Neural progenitor cell (in vitro differentiated cells): ENCODE measurements around the gene PDZK1. TPM values are rescaled to one million over a fixed set of nuclear protein-coding genes. Genes with fewer than 3 reads are reported as not detected.

Experiments used
- DNase-seq: peaks from one replicate; pipeline ENCODE4 v3.0.0-alpha.2; 2016; ENCODE audit warnings: low spot score
- H2AFZ ChIP-seq: fragments of 200-600 bp; sonication (generic); replicated peaks from 2 replicates; pipeline ENCODE4 v1.6.1; 2016; ENCODE audit warnings: antibody characterized with exemption
- H3F3A ChIP-seq: fragments of 200-600 bp; sonication (generic); 2 replicates; pipeline ENCODE4 v1.6.1; 2016; ENCODE audit warnings: antibody characterized with exemption, low read depth
- H3K27ac ChIP-seq: fragments of 200-600 bp; sonication (generic); 2 replicates; pipeline ENCODE4 v1.5.1; 2016; ENCODE audit warnings: mild to moderate bottlenecking
- H3K27me3 ChIP-seq: fragments of 200-600 bp; sonication (generic); 2 replicates; pipeline ENCODE4 v1.6.1; 2016; ENCODE audit warnings: mild to moderate bottlenecking, moderate library complexity
- H3K36me3 ChIP-seq: fragments of 200-600 bp; sonication (generic); 2 replicates; pipeline ENCODE4 v1.5.1; 2016
- H3K4me1 ChIP-seq: fragments of 200-600 bp; sonication (generic); 2 replicates; pipeline ENCODE4 v1.6.1; 2016; ENCODE audit warnings: mixed run types
- H3K4me2 ChIP-seq: fragments of 200-600 bp; sonication (generic); 2 replicates; pipeline ENCODE4 v1.6.1; 2016
- H3K4me3 ChIP-seq: fragments of 200-600 bp; sonication (generic); 2 replicates; pipeline ENCODE4 v1.5.1; 2016
- H3K79me2 ChIP-seq: fragments of 200-600 bp; sonication (generic); 2 replicates; pipeline ENCODE4 v1.6.1; 2016; ENCODE audit warnings: low read depth
- H3K9ac ChIP-seq: fragments of 200-600 bp; sonication (generic); 2 replicates; pipeline ENCODE4 v1.6.1; 2016
- H3K9me3 ChIP-seq: fragments of 200-600 bp; sonication (generic); 2 replicates; pipeline ENCODE4 v1.5.1; 2016; ENCODE audit warnings: low read depth
- H4K20me1 ChIP-seq: fragments of 200-600 bp; sonication (generic); 2 replicates; pipeline ENCODE4 v1.6.1; 2016; ENCODE audit warnings: low read depth
- H3K27ac Mint-ChIP-seq: 3 replicates; pipeline ENCODE4 v1.8.0; 2021; ENCODE audit warnings: mixed read lengths
- H3K27me3 Mint-ChIP-seq: 2 replicates; pipeline ENCODE4 v1.8.0; 2022; ENCODE audit warnings: low read depth, mild to moderate bottlenecking, inconsistent platforms, moderate library complexity, mixed read lengths; ENCODE audit not compliant: insufficient read depth
- H3K36me3 Mint-ChIP-seq: 3 replicates; pipeline ENCODE4 v1.8.0; 2021; ENCODE audit warnings: mixed read lengths
- H3K4me1 Mint-ChIP-seq: 3 replicates; pipeline ENCODE4 v1.8.0; 2021; ENCODE audit warnings: mixed read lengths
- H3K4me3 Mint-ChIP-seq: 3 replicates; pipeline ENCODE4 v1.8.0; 2021; ENCODE audit warnings: mild to moderate bottlenecking, moderate library complexity, mixed read lengths
- H3K9me3 Mint-ChIP-seq: 3 replicates; pipeline ENCODE4 v1.8.0; 2020; ENCODE audit warnings: mixed read lengths
- CTCF ChIP-seq: fragments of 200-600 bp; sonication (generic); IDR thresholded peaks from 2 replicates; pipeline ENCODE4 v1.5.1; 2017; ENCODE audit warnings: antibody characterized with exemption, mild to moderate bottlenecking
- EZH2 ChIP-seq: fragments of 200-600 bp; sonication (generic); IDR thresholded peaks from 2 replicates; pipeline ENCODE4 v1.6.1; 2017; ENCODE audit warnings: antibody characterized with exemption, mild to moderate bottlenecking, moderate library complexity
- EZH2phosphoT487 ChIP-seq: fragments of 200-600 bp; sonication (generic); IDR thresholded peaks from 2 replicates; pipeline ENCODE4 v1.6.1; 2017; ENCODE audit warnings: antibody characterized with exemption
- total RNA-seq: library from RNA; depleted of rRNA; stranded (reverse); fragments of >200 nt; gene quantifications from 2 replicates; pipeline ENCODE4 v1.2.3, GENCODE V29; 2015; ENCODE audit warnings: low replicate concordance

Gene PDZK1
- total RNA-seq, 1 donor from 2014 or later = 0.28 TPM

DNA sequence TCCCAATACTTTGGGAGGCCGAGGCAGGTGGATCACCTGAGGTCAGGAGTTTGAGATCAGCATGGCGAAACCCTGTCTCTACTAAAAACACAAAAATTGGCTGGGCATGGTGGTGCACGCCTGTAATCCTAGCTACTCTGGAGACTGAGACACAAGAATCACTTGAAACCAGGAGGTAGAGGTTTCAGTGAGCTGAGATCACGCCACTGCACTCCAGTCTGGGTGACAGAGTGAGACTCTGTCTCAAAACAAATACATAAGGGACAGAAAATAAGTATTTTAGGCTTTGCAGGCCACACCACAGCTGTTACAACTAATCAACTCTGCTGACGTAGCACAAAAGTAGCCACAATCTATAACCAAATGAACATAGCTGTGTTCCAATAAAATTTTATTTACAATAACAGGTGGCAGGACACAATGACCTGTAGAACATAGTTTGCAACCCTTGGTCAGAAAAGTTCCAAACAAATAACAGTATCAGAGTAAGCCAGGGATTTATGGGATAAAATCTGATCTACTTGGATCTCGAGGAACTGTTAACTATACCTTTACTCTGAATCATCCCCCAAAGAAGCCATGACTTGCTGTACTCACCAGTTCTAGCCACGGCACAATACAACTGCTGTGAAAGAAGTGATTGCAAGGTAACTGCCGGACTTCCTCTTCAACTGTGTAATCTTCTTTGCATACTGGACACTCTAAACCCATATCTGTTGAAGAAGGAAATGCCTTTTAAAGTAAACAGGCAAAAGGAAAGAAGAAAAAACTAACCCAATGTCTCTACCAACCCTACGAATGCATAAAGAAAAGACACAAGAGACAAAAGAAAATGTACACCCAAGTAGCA, 40.5 kb upstream of the PDZK1 start:
- H3K27me3 Mint-ChIP-seq = no peaks in the 10 kb centered on the region
- H4K20me1 ChIP-seq = no peaks in the 10 kb centered on the region
- no peak for TF ChIP-seq EZH2phosphoT487
- no peak for TF ChIP-seq EZH2
- TF ChIP-seq CTCF = no peak
- H2AFZ ChIP-seq = no peak overlapping the region
- no peak overlapping the region for H3K9ac ChIP-seq
- peaks cover 19% of the 10 kb centered on the region for H3K36me3 Mint-ChIP-seq
- no peaks in the 10 kb centered on the region for H3K79me2 ChIP-seq
- no peaks in the 10 kb centered on the region for H3K27me3 ChIP-seq
- no peak overlapping the region for H3K4me3 Mint-ChIP-seq
- H3K9me3 ChIP-seq = no peaks in the 10 kb centered on the region
- H3K4me1 ChIP-seq = no peaks in the 10 kb centered on the region
- H3K4me1 Mint-ChIP-seq = peaks cover 4% of the 10 kb centered on the region
- no peaks in the 10 kb centered on the region for H3K9me3 Mint-ChIP-seq
- H3F3A ChIP-seq = no peaks in the 10 kb centered on the region
- H3K27ac ChIP-seq = no peak overlapping the region
- DNase-seq = no peak
- H3K27ac Mint-ChIP-seq = no peak overlapping the region
- H3K4me2 ChIP-seq = no peak overlapping the region
- no peak overlapping the region for H3K4me3 ChIP-seq
- peaks cover 8% of the 10 kb centered on the region for H3K36me3 ChIP-seq

GRCh38 chr1:145740269-145740668, 33.1 kb upstream of the PDZK1 start:
- Histone ChIP-seq H3K27ac (no peak overlapping the region), H3K9ac (no peak overlapping the region), H3K79me2 (no peaks in the 10 kb centered on the region), H3K27me3 (no peaks in the 10 kb centered on the region), H3K4me3 (no peak overlapping the region), H3K9me3 (no peaks in the 10 kb centered on the region), H4K20me1 (no peaks in the 10 kb centered on the region), H3K36me3 (peaks cover 3% of the 10 kb centered on the region), H3K4me2 (no peak overlapping the region), H2AFZ (no peak overlapping the region), H3F3A (no peaks in the 10 kb centered on the region), H3K4me1 (no peaks in the 10 kb centered on the region)
- H3K9me3 Mint-ChIP-seq = no peaks in the 10 kb centered on the region
- DNase-seq = no peak
- peaks cover 15% of the 10 kb centered on the region for H3K36me3 Mint-ChIP-seq
- no peaks in the 10 kb centered on the region for H3K4me1 Mint-ChIP-seq
- H3K4me3 Mint-ChIP-seq = no peak overlapping the region
- TF ChIP-seq EZH2 = no peak
- TF ChIP-seq EZH2phosphoT487 = no peak
- no peak for TF ChIP-seq CTCF
- H3K27ac Mint-ChIP-seq = no peak overlapping the region
- no peaks in the 10 kb centered on the region for H3K27me3 Mint-ChIP-seq

DNA sequence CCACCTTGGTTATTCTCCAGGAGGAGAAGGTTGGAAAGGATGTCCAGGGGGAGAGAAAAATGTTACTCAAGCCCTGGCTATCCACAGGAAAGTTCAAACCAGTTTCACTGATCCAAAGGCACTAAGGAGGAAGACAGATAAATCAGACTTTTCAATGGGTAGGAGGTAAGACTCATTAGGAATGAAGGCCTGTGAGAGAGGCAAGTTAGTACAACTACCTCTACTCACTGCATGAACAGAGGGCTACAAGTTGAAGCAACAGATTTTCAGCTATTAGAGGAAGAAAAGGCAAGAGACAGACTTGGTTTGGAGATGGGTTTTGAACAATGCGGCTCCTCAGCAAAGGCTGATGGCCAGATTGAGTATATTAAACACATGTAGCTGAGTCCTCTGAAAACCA, 29.0 kb upstream of the PDZK1 start:
- no peaks in the 10 kb centered on the region for H3K9me3 Mint-ChIP-seq
- TF ChIP-seq EZH2phosphoT487 (no peak), CTCF (no peak), EZH2 (no peak)
- Histone ChIP-seq H3K9ac (no peak overlapping the region), H3K9me3 (no peaks in the 10 kb centered on the region), H3F3A (no peaks in the 10 kb centered on the region), H3K27ac (no peak overlapping the region), H3K27me3 (no peaks in the 10 kb centered on the region), H3K4me3 (no peak overlapping the region), H2AFZ (no peak overlapping the region), H3K79me2 (no peaks in the 10 kb centered on the region), H3K4me2 (no peak overlapping the region), H3K4me1 (no peaks in the 10 kb centered on the region), H3K36me3 (no peaks in the 10 kb centered on the region), H4K20me1 (no peaks in the 10 kb centered on the region)
- no peak for DNase-seq
- no peak overlapping the region for H3K4me3 Mint-ChIP-seq
- no peak overlapping the region for H3K27ac Mint-ChIP-seq
- H3K36me3 Mint-ChIP-seq = peaks cover 2% of the 10 kb centered on the region
- no peaks in the 10 kb centered on the region for H3K4me1 Mint-ChIP-seq
- no peaks in the 10 kb centered on the region for H3K27me3 Mint-ChIP-seq
